Left forelimb (tissue), 1 donor: ENCODE data around the gene MRGPRG.

ENCODE experiments used
- DNase-seq: peaks from one replicate; pipeline ENCODE4 v3.0.0-alpha.2; 2018; ENCODE audit warnings: low spot score

Gene MRGPRG

GRCh38 chr11:3225826-3226750 is 7.5 kb upstream of the MRGPRG start:
- DNase-seq = no peak

DNA sequence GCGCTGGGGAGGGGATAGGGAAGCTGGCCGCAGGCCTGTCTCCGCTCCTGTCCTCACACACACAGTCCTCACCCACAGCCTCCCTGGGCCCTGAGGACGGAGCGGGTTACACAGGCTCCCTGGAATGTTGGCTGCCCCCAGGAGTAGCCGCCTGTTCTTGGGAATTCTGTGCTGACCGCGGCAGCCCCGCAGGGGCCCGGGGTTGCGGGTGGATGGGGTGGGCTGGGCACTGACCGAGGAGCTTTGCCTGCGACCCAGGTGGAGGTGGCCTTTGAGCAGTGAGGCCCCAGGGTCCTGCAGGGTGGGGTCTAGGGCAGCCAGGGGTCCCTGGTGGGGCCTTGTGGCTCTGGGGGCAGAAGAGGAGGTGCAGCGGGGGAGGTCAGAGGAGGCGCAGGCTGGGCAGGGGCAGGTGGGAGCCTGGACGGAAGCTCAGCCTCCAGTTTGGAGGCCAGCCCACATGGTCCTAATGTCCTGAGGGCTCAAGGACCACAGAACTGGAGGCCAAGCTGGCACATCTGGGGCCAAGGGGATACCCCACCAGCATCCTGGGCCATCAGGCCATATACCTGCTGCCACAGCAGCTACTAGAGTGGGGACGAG is 6.6 kb upstream of the MRGPRG start:
- peak; percentile 61 for DNase-seq

DNA sequence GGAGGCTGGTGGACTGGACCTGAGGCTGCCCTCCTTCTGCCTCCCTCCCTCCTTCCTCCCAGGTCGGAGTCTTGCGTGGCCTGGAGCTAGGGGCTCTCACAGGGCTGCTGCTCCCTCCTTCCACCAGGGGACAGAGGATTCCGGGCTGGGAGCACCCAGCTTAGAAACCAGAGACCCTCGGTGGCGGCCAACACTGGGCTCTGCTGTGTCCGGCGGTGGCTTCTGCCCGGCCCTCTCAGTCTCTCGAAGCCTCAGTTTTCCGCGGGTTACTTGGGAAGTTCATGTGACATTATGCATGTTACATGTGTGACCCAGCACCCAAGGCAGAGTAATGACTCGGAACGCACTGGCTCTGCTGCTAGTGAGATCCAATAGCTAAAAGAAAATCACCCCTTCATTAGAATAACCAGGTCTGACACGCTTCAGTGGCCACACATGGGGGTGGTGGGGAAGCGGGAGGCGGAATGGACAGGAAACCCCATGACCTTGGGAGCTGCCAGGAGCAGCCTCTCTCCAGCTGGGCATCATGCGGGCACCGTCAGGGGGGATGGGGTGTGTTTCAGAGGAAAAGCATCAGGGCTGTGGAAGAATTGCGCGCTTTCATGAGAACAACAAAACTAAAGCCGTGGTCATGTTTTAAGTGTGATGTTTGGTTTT is 5.9 kb upstream of the MRGPRG start:
- no peak for DNase-seq

DNA sequence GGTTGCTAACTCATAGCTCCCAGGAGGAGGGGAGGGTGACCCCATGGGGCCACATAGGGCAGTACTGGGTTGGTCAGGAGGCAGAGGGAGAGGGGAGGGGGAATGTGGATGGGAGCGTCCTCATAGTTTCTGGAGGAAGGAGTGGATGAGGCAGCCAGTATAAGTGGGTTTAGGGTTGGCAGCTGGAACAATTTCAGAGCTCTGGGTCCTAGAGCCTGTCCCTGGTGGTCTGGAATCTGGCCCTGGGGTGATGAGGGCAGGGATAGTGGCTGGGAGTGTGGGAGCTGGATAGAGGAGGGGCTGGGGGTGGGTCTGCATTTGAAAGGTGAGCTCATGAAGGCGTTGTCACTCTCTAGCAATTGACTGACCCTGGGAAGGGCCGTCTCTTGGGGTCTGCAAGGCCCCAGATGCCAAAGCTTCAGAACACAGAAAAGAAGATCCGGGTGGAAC is 5.3 kb upstream of the MRGPRG start:
- no peak for DNase-seq

DNA sequence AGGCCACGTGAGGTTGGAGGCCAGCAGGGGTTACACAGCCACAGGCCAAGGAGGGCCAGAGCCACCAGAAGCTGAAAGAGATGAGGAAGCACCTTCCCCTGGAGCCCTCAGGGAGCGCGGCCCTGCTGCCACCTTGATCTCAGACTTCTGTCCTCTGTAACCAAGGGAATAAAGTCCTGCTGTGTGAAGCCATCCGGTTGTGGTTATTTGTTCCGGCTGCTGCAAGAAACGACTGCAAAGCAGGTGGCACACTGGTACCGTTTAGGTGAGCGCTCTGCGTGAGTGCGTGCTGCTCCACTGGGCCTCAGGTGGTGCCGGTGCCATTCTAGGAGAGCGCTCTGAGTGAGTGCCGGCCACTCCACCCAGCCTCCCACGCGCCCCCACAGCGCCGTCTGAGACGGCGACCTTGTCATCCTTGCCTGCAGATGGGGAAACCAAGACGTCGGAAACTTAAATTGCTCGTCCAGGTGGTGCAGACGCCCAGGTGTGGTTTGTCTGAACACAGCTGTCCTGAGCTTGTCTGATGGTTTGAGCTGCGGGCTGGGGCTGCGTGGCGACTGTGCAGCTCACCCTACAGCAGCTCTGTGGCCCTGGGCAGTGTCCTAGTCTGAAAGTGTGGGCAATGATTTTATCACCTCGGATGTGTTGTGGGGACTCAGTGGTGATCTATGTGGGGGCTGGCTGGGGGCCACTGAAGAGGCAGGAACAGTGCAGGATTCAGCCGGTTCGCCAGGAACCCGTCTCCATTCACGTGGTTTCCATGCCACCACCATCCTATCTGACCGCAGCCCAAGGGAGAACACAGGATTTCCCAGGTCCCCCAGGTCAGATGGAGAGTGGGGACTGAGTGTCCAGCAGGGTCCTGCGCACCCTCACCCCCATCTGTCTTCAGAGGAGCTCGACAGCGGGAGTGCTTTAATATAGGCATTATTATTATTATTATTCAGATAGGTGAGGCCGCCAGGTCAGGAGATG is 4.6 kb upstream of the MRGPRG start:
- DNase-seq = no peak

DNA sequence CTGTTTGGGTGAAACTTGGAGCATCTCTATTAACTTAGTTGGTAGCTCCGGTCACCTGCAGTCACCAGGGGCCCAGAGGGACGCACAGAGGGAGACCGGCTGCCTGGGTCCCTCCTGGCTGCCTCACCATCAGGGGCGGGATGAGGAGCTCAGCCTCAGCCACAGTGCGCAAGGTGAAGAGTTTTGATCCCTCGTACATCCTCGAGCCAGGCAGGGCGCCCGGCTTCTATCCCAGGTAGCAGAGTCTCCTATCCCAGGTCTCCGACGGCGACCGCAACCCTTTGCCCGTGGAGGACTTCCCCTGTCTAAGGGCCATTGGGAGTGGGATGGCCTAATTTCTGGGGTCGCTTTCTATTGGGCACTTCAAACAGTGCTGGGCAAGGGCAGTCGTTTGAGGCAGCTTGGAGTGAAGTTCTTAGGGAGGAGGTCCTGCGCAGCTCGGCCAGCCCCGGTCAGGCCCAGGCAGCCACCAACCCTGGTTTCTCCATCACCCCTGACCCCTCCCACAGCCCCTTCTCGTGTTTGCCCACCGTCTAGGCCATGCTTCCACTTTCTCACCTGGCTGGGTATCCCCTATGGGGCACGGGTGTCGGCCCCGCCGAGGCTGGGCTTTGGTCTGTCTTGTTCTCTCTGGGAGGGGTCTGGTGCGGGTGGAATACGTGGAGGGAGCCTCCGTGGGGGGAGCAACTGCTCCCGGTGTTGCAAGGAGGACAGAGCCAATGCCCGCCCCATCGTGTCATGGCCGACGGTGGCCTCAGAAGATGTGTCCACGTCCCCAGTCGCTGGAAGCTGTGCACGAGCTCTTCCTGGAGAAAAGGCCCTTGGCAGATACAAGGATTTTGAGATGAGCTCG is 3.6 kb upstream of the MRGPRG start:
- DNase-seq = no peak

DNA sequence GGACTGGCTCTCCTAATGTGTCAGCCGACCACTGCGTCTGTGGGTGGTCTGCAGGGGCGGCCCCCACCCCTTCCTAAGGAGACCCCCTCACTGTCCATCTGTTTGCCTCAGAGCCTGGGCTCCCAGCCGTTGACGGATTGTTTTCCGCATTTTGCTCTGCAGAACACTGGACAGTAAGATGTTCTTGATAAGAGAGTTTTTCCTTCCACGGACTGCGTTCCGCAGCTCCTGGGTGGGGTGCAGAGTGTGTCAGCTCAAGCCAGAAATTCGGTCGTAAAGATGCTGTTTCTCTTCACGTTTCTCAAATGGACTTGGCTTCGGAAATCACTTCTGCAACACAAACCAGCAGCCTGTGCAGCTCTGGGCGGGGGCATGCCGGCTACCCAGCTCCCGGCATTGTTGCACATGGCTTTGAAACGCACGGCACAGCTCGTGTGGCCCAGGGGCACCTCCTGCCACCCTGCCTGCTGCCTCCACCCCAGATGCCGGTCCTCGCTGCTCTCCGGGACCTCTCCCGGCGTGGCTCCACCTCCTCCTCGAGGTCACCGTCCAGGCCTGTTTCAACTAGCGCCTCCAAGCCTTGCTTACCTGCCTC is 2.9 kb upstream of the MRGPRG start:
- peak; percentile 63 for DNase-seq

GRCh38 chr11:3220521-3221407 is 2.2 kb upstream of the MRGPRG start:
- peak; percentile 53 for DNase-seq

DNA sequence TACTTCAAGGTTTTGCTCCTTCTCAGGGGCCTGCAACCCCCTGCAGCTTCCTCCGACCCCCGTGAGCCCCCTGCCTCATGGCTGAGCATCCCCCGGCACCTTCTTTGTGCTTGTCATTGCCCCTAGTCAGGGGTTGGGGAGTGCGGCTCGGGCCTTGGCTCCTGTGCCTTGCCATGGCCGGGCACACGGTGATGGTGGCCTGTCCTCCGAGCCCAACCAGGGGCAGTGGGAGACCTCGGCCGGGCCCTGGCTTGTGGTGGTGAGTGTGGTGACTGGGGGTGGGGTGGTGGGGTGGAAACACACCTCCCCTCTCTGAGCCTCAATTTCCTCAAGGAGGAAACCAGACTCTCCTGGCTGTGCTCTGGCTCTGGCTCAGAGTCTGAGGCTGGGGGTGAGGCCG is 1.5 kb upstream of the MRGPRG start:
- DNase-seq = peak; percentile 34

DNA sequence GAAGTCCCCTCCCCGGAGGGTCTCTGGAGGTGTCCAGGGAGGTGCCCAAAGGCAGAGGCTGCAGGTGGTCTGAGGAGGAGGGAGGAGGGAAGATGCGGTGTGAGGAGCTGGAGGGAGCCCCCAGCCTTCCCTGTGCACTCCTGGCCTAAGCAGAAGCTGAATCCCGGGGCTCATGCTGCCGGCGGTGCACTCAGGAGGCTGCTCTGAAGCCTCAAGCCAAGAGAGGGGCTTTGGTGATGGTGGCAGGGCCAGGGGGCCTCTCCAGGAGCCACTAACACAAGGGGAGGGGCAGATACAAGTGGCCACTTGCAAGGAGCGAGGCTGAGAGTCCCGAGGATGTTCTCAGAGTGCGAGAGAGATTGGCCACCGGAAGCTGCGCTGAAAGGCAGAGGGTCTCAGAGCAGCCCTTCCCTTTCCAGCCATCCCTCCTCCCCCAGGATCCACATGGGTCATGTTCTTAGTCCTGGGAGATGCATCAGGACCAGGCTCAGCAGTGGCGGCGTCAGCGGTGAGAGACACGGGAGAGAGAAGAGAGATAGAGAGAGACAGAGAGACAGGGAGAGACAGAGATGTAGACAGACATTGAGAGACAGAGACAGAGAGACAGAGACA is 774 bp upstream of the MRGPRG start:
- peak; percentile 60 for DNase-seq

GRCh38 chr11:3217818-3218482 is 663 bp downstream of the MRGPRG start:
- peak; percentile 63 for DNase-seq

GRCh38 chr11:3216027-3216525 is 2.5 kb downstream of the MRGPRG start:
- peak; percentile 33 for DNase-seq

GRCh38 chr11:3215346-3216026 is 3.1 kb downstream of the MRGPRG start:
- DNase-seq = peak; percentile 46

- no peak for DNase-seq
Observed at GRCh38 chr11:3214420-3214699, 4.3 kb downstream of the MRGPRG start.

DNA sequence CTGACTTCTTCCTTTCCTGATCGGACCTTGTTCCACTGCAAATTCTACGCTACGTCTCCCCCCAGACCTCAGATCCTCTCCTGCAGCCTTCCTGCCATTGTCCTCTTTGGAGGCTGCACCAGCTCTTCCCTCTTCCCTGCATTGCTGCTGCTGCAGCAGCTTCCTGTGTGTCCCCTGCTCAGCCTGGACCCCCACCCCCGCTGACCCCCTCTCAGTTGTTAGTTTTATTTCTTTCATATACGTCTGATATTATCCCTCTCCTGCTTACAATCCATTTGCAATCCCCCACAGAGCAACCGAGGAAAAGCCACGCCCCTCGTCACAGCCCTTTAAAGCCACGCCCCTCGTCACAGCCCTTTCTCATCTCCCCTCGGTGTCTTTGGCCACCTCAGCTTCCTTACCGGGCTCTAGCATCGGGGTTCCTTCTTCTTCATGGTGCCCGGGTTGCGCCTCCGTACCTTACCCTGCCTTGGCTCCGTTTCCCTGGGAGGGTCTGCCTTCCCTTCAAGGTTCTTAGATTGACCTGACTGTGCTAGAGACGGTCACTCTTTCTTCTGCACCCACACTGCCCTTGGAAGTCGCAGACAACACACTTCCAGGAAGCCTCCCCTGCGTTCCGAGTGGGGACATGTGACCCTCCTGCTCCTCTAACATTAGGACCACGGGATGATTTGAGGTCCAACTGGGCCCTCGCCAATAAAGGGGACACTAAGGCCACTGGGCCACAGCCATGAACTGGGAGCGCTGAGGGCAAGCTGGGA is 4.8 kb downstream of the MRGPRG start:
- no peak for DNase-seq

DNA sequence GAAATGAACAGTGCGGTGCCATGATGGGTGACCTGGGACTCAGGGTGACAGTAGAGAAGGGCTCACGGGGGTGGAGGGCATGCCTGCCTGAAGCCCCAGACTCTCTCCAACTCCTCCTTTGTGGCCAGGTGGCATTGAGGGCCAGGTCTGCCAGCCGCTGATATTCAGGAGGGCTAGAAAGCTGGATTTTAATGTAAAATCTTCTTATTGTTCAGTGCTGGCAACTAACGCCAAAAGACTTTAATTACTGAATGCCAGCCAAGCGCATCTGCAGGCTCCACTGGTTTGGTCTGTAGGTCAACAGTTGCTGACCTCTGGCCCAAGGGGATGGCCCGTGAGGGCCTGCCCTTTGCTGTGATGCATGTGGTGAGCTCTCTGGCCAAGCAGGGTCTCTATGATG is 10.3 kb downstream of the MRGPRG start:
- no peak for DNase-seq
